HepG2 (cell line): ENCODE measurements around the gene CACNA2D3. TPM values are rescaled to one million over a fixed set of nuclear protein-coding genes. Genes with fewer than 3 reads are reported as not detected.

Experiments
- BCL6 ChIP-seq: IDR thresholded peaks from 2 replicates; pipeline ENCODE4 v1.6.1; 2016; ENCODE audit warnings: missing genetic modification reagents, missing compliant biosample characterization
- BHLHE40 ChIP-seq: IDR thresholded peaks from 2 replicates; pipeline ENCODE4 v1.6.1; 2011; ENCODE audit warnings: low read length, improper control_type of control experiment
- FOXA1 ChIP-seq, 2 experiments: fragments of 450-650 bp in 1 of 2; sonication (generic) in 1 of 2; formaldehyde crosslinking in 1 of 2; IDR thresholded peaks; 2 replicates each; pipeline versions ENCODE4 v1.4.0 to v1.6.1; 2016 to 2020; ENCODE audit warnings: missing genetic modification reagents in 1 of 2
- FOXK2 ChIP-seq: fragments of 450-650 bp; IDR thresholded peaks from 2 replicates; pipeline ENCODE4 v1.6.1; 2016
- HMG20A ChIP-seq: IDR thresholded peaks from 2 replicates; pipeline ENCODE4 v1.6.1; 2016; ENCODE audit warnings: borderline replicate concordance
- KLF9 ChIP-seq: IDR thresholded peaks from 2 replicates; pipeline ENCODE4 v1.6.1; 2016; ENCODE audit warnings: low read depth
- KMT2B ChIP-seq: IDR thresholded peaks from 2 replicates; pipeline ENCODE4 v1.6.1; 2016; ENCODE audit warnings: missing genetic modification reagents, missing compliant biosample characterization
- MAF1 ChIP-seq: sonication (generic); formaldehyde crosslinking; IDR thresholded peaks from 2 replicates; pipeline ENCODE4 v1.5.0; 2020; ENCODE audit warnings: missing genetic modification reagents, borderline replicate concordance
- RARA ChIP-seq: IDR thresholded peaks from 2 replicates; pipeline ENCODE4 v1.6.1; 2016; ENCODE audit warnings: missing genetic modification reagents, missing compliant biosample characterization
- RBM39 ChIP-seq: fragments of 200-400 bp; formaldehyde crosslinking; IDR thresholded peaks from one replicate; pipeline ENCODE4 v1.6.1; 2018; ENCODE audit warnings: antibody characterized with exemption, mild to moderate bottlenecking, low read depth, low read length; ENCODE audit not compliant: poor library complexity, severe bottlenecking
- SMARCE1 ChIP-seq: fragments of 450-650 bp; IDR thresholded peaks from 2 replicates; pipeline ENCODE4 v1.6.1; 2017; ENCODE audit warnings: borderline replicate concordance
- SMC3 ChIP-seq: IDR thresholded peaks from 2 replicates; pipeline ENCODE4 v1.6.1; 2011; ENCODE audit warnings: low read length, improper control_type of control experiment
- TAF1 ChIP-seq: sonication (generic); formaldehyde crosslinking; IDR thresholded peaks from 2 replicates; pipeline ENCODE4 v1.4.0; 2020; ENCODE audit warnings: missing genetic modification reagents
- TRIM24 ChIP-seq: sonication (generic); formaldehyde crosslinking; IDR thresholded peaks from 2 replicates; pipeline ENCODE4 v1.8.0; 2022; ENCODE audit warnings: mild to moderate bottlenecking, missing genetic modification reagents
- ZFP90 ChIP-seq: sonication (generic); formaldehyde crosslinking; IDR thresholded peaks from 2 replicates; pipeline ENCODE4 v1.8.0; 2022; ENCODE audit warnings: missing genetic modification reagents, mild to moderate bottlenecking, inconsistent platforms, borderline replicate concordance
- ZNF572 ChIP-seq: sonication (generic); formaldehyde crosslinking; IDR thresholded peaks from 2 replicates; pipeline ENCODE4 v1.5.1; 2020; ENCODE audit warnings: mild to moderate bottlenecking, missing genetic modification reagents
- ZNF766 ChIP-seq: sonication (generic); formaldehyde crosslinking; IDR thresholded peaks from 2 replicates; pipeline ENCODE4 v1.5.0; 2020; ENCODE audit warnings: missing genetic modification reagents, borderline replicate concordance
- ZNF775 ChIP-seq: sonication (generic); formaldehyde crosslinking; IDR thresholded peaks from 2 replicates; pipeline ENCODE4 v1.4.0; 2020; ENCODE audit warnings: missing genetic modification reagents, mild to moderate bottlenecking, moderate library complexity, borderline replicate concordance
- ZSCAN25 ChIP-seq: sonication (generic); formaldehyde crosslinking; IDR thresholded peaks from 2 replicates; pipeline ENCODE4 v1.8.0; 2022; ENCODE audit warnings: mild to moderate bottlenecking, missing genetic modification reagents
- polyA plus RNA-seq, 8 experiments: library from polyadenylated mRNA; depleted of rRNA in 3 of 8; stranded (reverse) in 7 of 8; unstranded in 1 of 8; fragments of >200 nt; fragmentation: Illumina TruSeq in 4 of 8; extraction: Trizol in 4 of 8; gene quantifications; 2 replicates each; pipeline versions ENCODE4 v1.2.1 to v1.2.3, GENCODE V29; 2011 to 2016; ENCODE audit warnings: low read depth in 4 of 8, missing spikeins in 1 of 8, mixed read lengths in 1 of 8; ENCODE audit not compliant: insufficient read depth in 1 of 8
- total RNA-seq, 5 experiments: library from RNA; depleted of rRNA; stranded (reverse); fragments of >200 nt; fragmentation: Illumina TruSeq; extraction: Trizol; gene quantifications; 2 replicates each; pipeline ENCODE4 v1.2.3, GENCODE V29; 2016; ENCODE audit warnings: low read depth in 1 of 5
- TF ChIP-seq, protein P1 (sequence below): fragments of 450-650 bp; IDR thresholded peaks from 2 replicates; pipeline ENCODE4 v1.6.1; 2017
- TF ChIP-seq, protein P2 (sequence below): sonication (generic); formaldehyde crosslinking; IDR thresholded peaks from 2 replicates; pipeline ENCODE4 v1.4.0; 2020; ENCODE audit warnings: missing genetic modification reagents, borderline replicate concordance
- TF ChIP-seq, protein P3 (sequence below): sonication (generic); formaldehyde crosslinking; conservative IDR thresholded peaks from 2 replicates; pipeline ENCODE4 v1.4.0; 2020; ENCODE audit warnings: missing genetic modification reagents
- TF ChIP-seq, protein P4 (sequence below): IDR thresholded peaks from 2 replicates; pipeline ENCODE4 v1.6.1; 2016; ENCODE audit warnings: low read depth, control low read depth
- TF ChIP-seq, protein P5 (sequence below): sonication (generic); formaldehyde crosslinking; IDR thresholded peaks from 2 replicates; pipeline ENCODE4 v1.8.0; 2023; ENCODE audit warnings: mild to moderate bottlenecking, missing genetic modification reagents

CACNA2D3 gene
- total and polyA plus RNA-seq, 2 of the 13 experiments (the other 11 are each of a cell fraction or from before 2014, with no cell fraction given): not detected

DNA sequence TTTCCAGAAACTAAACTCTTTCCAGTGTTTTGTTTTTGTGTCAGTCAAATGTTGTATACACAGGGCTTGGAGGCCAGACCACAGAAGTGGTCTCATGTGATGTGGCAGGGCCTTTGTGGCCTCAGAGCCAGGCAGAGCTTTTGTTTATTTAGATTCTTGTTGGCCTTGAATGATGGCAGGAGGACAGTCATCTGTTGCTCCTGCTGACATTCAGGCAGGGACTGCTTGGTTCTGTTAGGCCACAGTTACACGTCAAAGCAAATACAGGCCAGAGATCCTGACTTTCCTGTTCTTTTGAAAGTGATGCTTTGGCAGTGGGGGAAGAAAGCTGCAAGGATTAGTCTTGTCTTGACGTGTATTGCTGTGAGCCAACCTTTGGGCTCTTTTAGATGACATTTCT, 325.1 kb downstream of the CACNA2D3 start (continued):
- TF ChIP-seq, protein P1, sequence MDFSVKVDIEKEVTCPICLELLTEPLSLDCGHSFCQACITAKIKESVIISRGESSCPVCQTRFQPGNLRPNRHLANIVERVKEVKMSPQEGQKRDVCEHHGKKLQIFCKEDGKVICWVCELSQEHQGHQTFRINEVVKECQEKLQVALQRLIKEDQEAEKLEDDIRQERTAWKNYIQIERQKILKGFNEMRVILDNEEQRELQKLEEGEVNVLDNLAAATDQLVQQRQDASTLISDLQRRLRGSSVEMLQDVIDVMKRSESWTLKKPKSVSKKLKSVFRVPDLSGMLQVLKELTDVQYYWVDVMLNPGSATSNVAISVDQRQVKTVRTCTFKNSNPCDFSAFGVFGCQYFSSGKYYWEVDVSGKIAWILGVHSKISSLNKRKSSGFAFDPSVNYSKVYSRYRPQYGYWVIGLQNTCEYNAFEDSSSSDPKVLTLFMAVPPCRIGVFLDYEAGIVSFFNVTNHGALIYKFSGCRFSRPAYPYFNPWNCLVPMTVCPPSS: no peak
- TF ChIP-seq, protein P2, sequence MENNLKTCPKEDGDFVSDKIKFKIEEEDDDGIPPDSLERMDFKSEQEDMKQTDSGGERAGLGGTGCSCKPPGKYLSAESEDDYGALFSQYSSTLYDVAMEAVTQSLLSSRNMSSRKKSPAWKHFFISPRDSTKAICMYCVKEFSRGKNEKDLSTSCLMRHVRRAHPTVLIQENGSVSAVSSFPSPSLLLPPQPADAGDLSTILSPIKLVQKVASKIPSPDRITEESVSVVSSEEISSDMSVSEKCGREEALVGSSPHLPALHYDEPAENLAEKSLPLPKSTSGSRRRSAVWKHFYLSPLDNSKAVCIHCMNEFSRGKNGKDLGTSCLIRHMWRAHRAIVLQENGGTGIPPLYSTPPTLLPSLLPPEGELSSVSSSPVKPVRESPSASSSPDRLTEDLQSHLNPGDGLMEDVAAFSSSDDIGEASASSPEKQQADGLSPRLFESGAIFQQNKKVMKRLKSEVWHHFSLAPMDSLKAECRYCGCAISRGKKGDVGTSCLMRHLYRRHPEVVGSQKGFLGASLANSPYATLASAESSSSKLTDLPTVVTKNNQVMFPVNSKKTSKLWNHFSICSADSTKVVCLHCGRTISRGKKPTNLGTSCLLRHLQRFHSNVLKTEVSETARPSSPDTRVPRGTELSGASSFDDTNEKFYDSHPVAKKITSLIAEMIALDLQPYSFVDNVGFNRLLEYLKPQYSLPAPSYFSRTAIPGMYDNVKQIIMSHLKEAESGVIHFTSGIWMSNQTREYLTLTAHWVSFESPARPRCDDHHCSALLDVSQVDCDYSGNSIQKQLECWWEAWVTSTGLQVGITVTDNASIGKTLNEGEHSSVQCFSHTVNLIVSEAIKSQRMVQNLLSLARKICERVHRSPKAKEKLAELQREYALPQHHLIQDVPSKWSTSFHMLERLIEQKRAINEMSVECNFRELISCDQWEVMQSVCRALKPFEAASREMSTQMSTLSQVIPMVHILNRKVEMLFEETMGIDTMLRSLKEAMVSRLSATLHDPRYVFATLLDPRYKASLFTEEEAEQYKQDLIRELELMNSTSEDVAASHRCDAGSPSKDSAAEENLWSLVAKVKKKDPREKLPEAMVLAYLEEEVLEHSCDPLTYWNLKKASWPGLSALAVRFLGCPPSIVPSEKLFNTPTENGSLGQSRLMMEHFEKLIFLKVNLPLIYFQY (CRISPR knock-in tag): no peak
- TF ChIP-seq ZSCAN25 (no peak), ZNF775 (CRISPR knock-in tag) (no peak), FOXA1 (IDR thresholded peaks at IDR 0.05) (no peak), FOXA1 (CRISPR knock-in tag; IDR thresholded peaks at IDR 0.05) (peak; percentile 54), BCL6 (peak; percentile 47; the same call in 1 of the 2 replicates), RARA (CRISPR knock-in tag) (0 out of 2 replicates have a peak, but pooled peaks have one; percentile 14), HMG20A (CRISPR knock-in tag) (0 out of 2 replicates have a peak, but pooled peaks have one; percentile 32), TAF1 (CRISPR knock-in tag) (no peak), RBM39 (no peak), BHLHE40 (peak; percentile 36; the same call in 1 of the 2 replicates), ZNF766 (CRISPR knock-in tag) (no peak), SMC3 (no peak), SMARCE1 (no peak), ZNF572 (no peak), MAF1 (CRISPR knock-in tag) (no peak), TRIM24 (CRISPR knock-in tag) (no peak), KLF9 (CRISPR knock-in tag) (no peak), FOXK2 (no peak), KMT2B (CRISPR knock-in tag) (no peak), ZFP90 (no peak)
- TF ChIP-seq, protein P3, sequence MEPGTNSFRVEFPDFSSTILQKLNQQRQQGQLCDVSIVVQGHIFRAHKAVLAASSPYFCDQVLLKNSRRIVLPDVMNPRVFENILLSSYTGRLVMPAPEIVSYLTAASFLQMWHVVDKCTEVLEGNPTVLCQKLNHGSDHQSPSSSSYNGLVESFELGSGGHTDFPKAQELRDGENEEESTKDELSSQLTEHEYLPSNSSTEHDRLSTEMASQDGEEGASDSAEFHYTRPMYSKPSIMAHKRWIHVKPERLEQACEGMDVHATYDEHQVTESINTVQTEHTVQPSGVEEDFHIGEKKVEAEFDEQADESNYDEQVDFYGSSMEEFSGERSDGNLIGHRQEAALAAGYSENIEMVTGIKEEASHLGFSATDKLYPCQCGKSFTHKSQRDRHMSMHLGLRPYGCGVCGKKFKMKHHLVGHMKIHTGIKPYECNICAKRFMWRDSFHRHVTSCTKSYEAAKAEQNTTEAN (CRISPR knock-in tag): no peak
- TF ChIP-seq, protein P4, sequence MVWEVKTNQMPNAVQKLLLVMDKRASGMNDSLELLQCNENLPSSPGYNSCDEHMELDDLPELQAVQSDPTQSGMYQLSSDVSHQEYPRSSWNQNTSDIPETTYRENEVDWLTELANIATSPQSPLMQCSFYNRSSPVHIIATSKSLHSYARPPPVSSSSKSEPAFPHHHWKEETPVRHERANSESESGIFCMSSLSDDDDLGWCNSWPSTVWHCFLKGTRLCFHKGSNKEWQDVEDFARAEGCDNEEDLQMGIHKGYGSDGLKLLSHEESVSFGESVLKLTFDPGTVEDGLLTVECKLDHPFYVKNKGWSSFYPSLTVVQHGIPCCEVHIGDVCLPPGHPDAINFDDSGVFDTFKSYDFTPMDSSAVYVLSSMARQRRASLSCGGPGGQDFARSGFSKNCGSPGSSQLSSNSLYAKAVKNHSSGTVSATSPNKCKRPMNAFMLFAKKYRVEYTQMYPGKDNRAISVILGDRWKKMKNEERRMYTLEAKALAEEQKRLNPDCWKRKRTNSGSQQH (CRISPR knock-in tag): no peak
- TF ChIP-seq, protein P5, sequence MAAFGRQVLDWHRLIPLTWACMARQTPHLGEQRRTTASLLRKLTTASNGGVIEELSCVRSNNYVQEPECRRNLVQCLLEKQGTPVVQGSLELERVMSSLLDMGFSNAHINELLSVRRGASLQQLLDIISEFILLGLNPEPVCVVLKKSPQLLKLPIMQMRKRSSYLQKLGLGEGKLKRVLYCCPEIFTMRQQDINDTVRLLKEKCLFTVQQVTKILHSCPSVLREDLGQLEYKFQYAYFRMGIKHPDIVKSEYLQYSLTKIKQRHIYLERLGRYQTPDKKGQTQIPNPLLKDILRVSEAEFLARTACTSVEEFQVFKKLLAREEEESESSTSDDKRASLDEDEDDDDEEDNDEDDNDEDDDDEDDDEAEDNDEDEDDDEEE (CRISPR knock-in tag): no peak
